ENCODE measurements around the gene FOS.

DNA sequence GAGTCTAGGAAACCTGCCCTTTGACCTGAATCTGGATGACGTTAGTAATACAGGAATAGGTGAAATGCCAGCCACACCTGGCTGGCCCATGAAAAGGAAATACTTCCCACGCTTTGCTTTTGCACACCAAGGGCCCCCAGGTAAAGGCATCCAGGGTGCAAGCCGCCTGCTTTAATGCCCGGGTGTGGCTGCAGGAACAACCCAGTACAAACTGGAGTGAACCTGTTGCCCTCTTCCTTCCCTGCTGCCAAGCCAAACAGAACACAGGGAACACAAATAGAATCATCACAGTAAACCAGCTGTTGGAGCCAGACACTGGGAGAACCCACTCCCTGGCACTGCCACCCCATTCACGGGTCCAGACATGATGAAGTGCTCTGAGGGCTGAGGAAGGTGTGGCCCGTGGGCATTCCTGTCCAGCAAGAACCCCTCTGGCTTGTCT, 24.2 kb upstream of the FOS start:
- no peak for TF ChIP-seq RAD21 (conservative IDR thresholded peaks at IDR 0.05)
- no peak for TF ChIP-seq EZH2 (IDR thresholded peaks at IDR 0.05; ENCODE audit: borderline replicate concordance, insufficient read depth, low read length, poor library complexity, severe bottlenecking)
- TF ChIP-seq, protein P1, sequence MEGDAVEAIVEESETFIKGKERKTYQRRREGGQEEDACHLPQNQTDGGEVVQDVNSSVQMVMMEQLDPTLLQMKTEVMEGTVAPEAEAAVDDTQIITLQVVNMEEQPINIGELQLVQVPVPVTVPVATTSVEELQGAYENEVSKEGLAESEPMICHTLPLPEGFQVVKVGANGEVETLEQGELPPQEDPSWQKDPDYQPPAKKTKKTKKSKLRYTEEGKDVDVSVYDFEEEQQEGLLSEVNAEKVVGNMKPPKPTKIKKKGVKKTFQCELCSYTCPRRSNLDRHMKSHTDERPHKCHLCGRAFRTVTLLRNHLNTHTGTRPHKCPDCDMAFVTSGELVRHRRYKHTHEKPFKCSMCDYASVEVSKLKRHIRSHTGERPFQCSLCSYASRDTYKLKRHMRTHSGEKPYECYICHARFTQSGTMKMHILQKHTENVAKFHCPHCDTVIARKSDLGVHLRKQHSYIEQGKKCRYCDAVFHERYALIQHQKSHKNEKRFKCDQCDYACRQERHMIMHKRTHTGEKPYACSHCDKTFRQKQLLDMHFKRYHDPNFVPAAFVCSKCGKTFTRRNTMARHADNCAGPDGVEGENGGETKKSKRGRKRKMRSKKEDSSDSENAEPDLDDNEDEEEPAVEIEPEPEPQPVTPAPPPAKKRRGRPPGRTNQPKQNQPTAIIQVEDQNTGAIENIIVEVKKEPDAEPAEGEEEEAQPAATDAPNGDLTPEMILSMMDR (IDR thresholded peaks at IDR 0.05; ENCODE audit: poor library complexity, severe bottlenecking): no peak
- TF ChIP-seq TAF1 (IDR thresholded peaks at IDR 0.05; ENCODE audit: low read depth): no peak
- no peak for TF ChIP-seq POLR2AphosphoS5 (IDR thresholded peaks at IDR 0.05)
- no peak for TF ChIP-seq SMC3 (conservative IDR thresholded peaks at IDR 0.05; ENCODE audit: poor library complexity)
